Caco-2 (cell line): ENCODE data around the gene AARS2. TPM values are rescaled to one million over a fixed set of nuclear protein-coding genes. Genes with fewer than 3 reads are reported as not detected.

Experiments used
- Bru-seq: library from RNA; stranded (reverse); fragments of 400-500 nt; gene quantifications from one replicate; lab custom pipeline; 2021; lab: Mats Ljungman, UMichigan
- BruChase-seq, 2 experiments: library from RNA; stranded (reverse); fragments of 400-500 nt; gene quantifications; one replicate each; lab custom pipeline; 2021; lab: Mats Ljungman, UMichigan
- BruUV-seq: library from RNA; stranded (reverse); fragments of 400-500 nt; replicated peaks from 2 replicates; lab custom pipeline; 2021; lab: Mats Ljungman, UMichigan
- CTCF ChIA-PET: fragments of 300-600 bp; sonication (Branson Sonifier 250); formaldehyde crosslinking; loops from one replicate; lab custom pipeline; 2022; ENCODE audit warnings: antibody characterized with exemption; lab: Charles Lee
- POLR2A ChIA-PET: fragments of 300-600 bp; sonication (Branson Sonifier 250); formaldehyde crosslinking; loops from one replicate; lab custom pipeline; 2022; ENCODE audit warnings: antibody characterized with exemption; lab: Charles Lee
- DNase-seq, 2 experiments: peaks; one replicate each; pipeline versions ENCODE4 v3.0.0 to v3.0.0-alpha.2; 2020 to 2022
- H3K27me3 ChIP-seq: replicated peaks from 2 replicates; pipeline ENCODE4 v1.6.0; 2011; ENCODE audit warnings: low read length; ENCODE audit not compliant: control insufficient read depth, insufficient read depth
- H3K36me3 ChIP-seq: 2 replicates; pipeline ENCODE4 v1.5.1; 2011; ENCODE audit warnings: low read length; ENCODE audit not compliant: control insufficient read depth, insufficient read depth
- H3K4me1 ChIP-seq: fragments of 250-450 bp; sonication (Bioruptor Pico); 2 replicates; pipeline ENCODE4 v1.5.1; 2020; ENCODE audit warnings: mild to moderate bottlenecking
- H3K4me3 ChIP-seq: 2 replicates; pipeline ENCODE4 v1.5.1; 2011; ENCODE audit warnings: low read depth, mild to moderate bottlenecking, control low read depth, low read length
- H3K9me3 ChIP-seq: fragments of 250-450 bp; sonication (Bioruptor Pico); 2 replicates; pipeline ENCODE4 v1.5.1; 2020; ENCODE audit warnings: mild to moderate bottlenecking, moderate library complexity
- H3K27ac Mint-ChIP-seq: one replicate; pipeline ENCODE4 v1.8.0; 2022; ENCODE audit warnings: mixed read lengths; ENCODE audit not compliant: unreplicated experiment
- H3K27me3 Mint-ChIP-seq: one replicate; pipeline ENCODE4 v1.8.0; 2022; ENCODE audit warnings: mixed read lengths; ENCODE audit not compliant: insufficient read depth, unreplicated experiment
- H3K36me3 Mint-ChIP-seq: one replicate; pipeline ENCODE4 v1.8.0; 2022; ENCODE audit warnings: mild to moderate bottlenecking, mixed read lengths; ENCODE audit not compliant: insufficient read depth, unreplicated experiment
- H3K4me1 Mint-ChIP-seq: one replicate; pipeline ENCODE4 v1.8.0; 2022; ENCODE audit warnings: low read depth, mixed read lengths; ENCODE audit not compliant: unreplicated experiment
- H3K4me3 Mint-ChIP-seq: one replicate; pipeline ENCODE4 v1.8.0; 2022; ENCODE audit warnings: mild to moderate bottlenecking, moderate library complexity, mixed read lengths; ENCODE audit not compliant: unreplicated experiment
- H3K9me3 Mint-ChIP-seq: one replicate; pipeline ENCODE4 v1.8.0; 2022; ENCODE audit warnings: mixed read lengths; ENCODE audit not compliant: unreplicated experiment
- intact Hi-C: fragments of 100-400 bp; cut with micrococcal nuclease; formaldehyde crosslinking; loops from one replicate; pipeline ENCODE4 v1.10.0; 2022; ENCODE audit not compliant: unreplicated experiment
- long read RNA-seq: library from polyadenylated mRNA; stranded (forward); transcript quantifications from one replicate; pipeline ENCODE4 v2.0.0, GENCODE V29; 2022
- total RNA-seq: library from RNA; stranded (reverse); gene quantifications from 2 replicates; pipeline ENCODE4 v1.2.3, GENCODE V29; 2022
- TF ChIP-seq, protein P1 (sequence below), 2 experiments: fragments of 200-600 bp in 1 of 2; IDR thresholded peaks; 1 replicate in 1 of 2; 2 replicates in 1 of 2; pipeline versions ENCODE4 v1.5.1 to v1.8.0; 2011 to 2022; ENCODE audit warnings: antibody characterized with exemption in 1 of 2, control low read depth in 1 of 2, inconsistent platforms in 1 of 2, low read depth in 1 of 2, low read length in 1 of 2, mild to moderate bottlenecking in 1 of 2, moderate library complexity in 1 of 2; ENCODE audit not compliant: insufficient read depth in 1 of 2, severe bottlenecking in 1 of 2, unreplicated experiment in 1 of 2

AARS2 gene
- 18.8 and 20.5 TPM in 2 replicates for total RNA-seq
- percentile 75 among the genes with signal in this experiment for Bru-seq, nascent RNA
- BruChase-seq, experiment 1, labeled RNA remaining after a 2-hour chase: percentile 72 among the genes with signal in this experiment
- BruChase-seq, experiment 2, labeled RNA remaining after a 6-hour chase: percentile 73 among the genes with signal in this experiment
- long read RNA-seq, transcript AARS2-201 (22 exons, 3,854 nt): major isoform, 11 of 28 reads
- long read RNA-seq, partial matches to known transcripts: 7 of 28 reads
- long read RNA-seq, other reads (novel, unspliced or antisense): 10 of 28 reads

DNA sequence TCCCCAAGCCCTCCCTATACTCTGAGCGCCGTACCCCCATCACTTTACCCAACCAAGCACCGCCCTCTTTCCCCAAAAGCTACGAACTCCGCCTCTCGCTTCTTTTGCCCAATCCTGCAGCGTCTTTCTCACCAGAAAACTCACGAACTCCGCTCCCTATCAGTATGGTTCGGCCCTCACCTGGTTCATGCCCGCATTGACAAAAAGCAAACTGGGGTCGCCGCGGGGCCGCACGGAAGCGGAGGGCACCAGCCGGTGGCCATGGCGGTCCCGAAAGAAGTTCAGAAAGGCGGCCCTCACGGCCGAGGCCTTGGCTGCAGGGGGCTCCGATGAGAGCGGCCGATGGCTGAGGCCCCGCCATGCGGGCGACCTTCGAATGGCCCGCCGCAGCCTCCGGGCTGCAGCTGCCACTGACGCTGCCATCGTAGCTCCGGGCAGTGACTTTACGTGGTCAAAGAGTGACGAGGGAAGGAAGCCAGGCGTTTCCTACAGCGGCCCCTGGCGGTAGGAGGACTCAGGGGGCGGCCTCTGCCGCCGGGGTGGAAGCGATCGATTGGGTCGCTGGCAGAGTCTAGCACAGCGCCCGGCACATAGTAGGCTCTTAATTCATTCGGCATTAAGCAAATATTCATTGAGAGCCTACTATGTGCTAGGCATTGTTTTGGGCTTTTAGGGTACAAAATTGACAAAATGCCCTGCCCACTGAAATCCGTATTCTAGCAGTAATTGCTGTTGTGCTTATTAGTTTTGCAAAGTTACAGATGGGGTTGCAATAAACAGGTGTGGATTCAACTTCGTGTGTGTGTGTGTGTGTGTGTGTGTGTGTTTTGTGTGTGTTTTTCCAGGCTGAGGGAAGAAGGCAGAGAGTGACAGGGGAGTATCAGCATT lies at the start of gene AARS2:
Gene AARS2 (minus strand): TSS at position 447 of the 888 bp plus-strand sequence. CDS start 24 bp downstream, at position 423.
- TF ChIP-seq, protein P1, sequence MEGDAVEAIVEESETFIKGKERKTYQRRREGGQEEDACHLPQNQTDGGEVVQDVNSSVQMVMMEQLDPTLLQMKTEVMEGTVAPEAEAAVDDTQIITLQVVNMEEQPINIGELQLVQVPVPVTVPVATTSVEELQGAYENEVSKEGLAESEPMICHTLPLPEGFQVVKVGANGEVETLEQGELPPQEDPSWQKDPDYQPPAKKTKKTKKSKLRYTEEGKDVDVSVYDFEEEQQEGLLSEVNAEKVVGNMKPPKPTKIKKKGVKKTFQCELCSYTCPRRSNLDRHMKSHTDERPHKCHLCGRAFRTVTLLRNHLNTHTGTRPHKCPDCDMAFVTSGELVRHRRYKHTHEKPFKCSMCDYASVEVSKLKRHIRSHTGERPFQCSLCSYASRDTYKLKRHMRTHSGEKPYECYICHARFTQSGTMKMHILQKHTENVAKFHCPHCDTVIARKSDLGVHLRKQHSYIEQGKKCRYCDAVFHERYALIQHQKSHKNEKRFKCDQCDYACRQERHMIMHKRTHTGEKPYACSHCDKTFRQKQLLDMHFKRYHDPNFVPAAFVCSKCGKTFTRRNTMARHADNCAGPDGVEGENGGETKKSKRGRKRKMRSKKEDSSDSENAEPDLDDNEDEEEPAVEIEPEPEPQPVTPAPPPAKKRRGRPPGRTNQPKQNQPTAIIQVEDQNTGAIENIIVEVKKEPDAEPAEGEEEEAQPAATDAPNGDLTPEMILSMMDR (IDR thresholded peaks at IDR 0.05; ENCODE audit: insufficient read depth in 1 of 2, low read depth in 1 of 2, low read length in 1 of 2, severe bottlenecking in 1 of 2, unreplicated experiment in 1 of 2): peak; percentile 90 to 98
- Histone ChIP-seq H3K4me1 (no peaks in the 10 kb centered on the region), H3K4me3 (peak within 1 kb of the TSS; percentile 62), H3K36me3 (no peaks in the 10 kb centered on the region; the same call in 1 of the 2 replicates), H3K9me3 (no peaks in the 10 kb centered on the region), H3K27me3 (no peaks in the 10 kb centered on the region)
- Mint-ChIP-seq H3K27ac (peak within 1 kb of the TSS; percentile 94), H3K4me3 (peak within 1 kb of the TSS; percentile 98), H3K36me3 (peaks cover 22% of the 10 kb centered on the region), H3K4me1 (no peaks in the 10 kb centered on the region), H3K27me3 (peaks cover 6% of the 10 kb centered on the region), H3K9me3 (no peaks in the 10 kb centered on the region)
- BruUV-seq: no TSS peak
- DNase-seq: peak; percentile 89 to 94
- intact Hi-C loops: no loop called here
- ChIA-PET POLR2A (interaction anchor here (1.0 to 1.3 kb wide), 2 partner anchors 18 to 74 kb away, joined by 3 read pairs; partner anchors contain the start of gene CDC5L), CTCF (interaction anchor here (0.6 to 3.1 kb wide), 9 partner anchors 15 to 57 kb away, joined by 3 to 16 read pairs (median 4); partner anchors contain the start of gene TMEM151B)

DNA sequence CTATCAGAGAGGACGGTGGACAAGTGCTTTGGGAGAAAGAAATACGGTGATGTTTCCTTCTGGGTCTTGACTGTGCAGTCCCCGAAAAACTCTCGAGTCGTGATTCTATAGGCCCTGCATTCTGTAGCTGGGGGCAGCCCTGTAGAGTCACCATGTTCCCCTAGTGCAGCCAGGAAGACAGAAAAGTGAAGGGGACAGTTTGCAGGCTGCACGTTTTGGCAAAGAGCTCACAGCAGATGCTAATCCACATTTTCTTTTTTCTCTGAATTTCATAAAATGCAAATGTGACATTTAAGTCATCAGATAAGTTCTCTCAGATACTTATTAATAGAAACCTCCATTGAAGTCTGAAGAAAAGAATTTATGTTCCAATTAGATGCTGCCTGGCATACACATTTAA lies 48.8 kb upstream of the AARS2 start:
- no peaks in the 10 kb centered on the region for H3K4me1 Mint-ChIP-seq
- no TSS peak for BruUV-seq
- DNase-seq: no peak
- peaks cover 22% of the 10 kb centered on the region for H3K27me3 Mint-ChIP-seq
- Histone ChIP-seq H3K4me3 (no peak overlapping the region), H3K9me3 (no peaks in the 10 kb centered on the region), H3K4me1 (no peaks in the 10 kb centered on the region), H3K36me3 (no peaks in the 10 kb centered on the region), H3K27me3 (no peaks in the 10 kb centered on the region)
- CTCF ChIA-PET: no interaction called here
- TF ChIP-seq, protein P1 (IDR thresholded peaks at IDR 0.05; ENCODE audit: insufficient read depth in 1 of 2, low read depth in 1 of 2, low read length in 1 of 2, severe bottlenecking in 1 of 2, unreplicated experiment in 1 of 2): no peak
- no peak overlapping the region for H3K4me3 Mint-ChIP-seq
- intact Hi-C loops: no loop called here
- no peaks in the 10 kb centered on the region for H3K36me3 Mint-ChIP-seq
- H3K9me3 Mint-ChIP-seq: no peaks in the 10 kb centered on the region
- H3K27ac Mint-ChIP-seq: no peak overlapping the region
- POLR2A ChIA-PET: no interaction called here

DNA sequence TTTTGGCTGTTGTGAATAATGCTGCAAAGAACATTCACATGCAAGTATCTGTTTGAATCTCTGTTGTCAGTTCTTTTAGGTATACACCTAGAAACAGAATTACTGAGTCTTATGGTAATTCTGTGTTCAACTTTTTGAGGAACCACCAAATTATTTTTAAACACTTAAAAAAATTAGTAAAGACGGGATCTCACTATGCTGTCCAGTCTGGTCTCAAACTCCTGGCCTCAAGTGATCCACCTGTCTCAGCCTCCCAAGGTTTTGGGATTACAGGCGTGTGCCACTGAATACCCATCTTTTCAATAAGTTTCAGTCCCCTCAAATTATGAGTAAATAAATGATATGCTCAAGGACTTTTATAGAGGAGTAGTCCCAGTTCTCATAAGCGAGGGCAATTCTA lies 46.8 kb upstream of the AARS2 start:
- Histone ChIP-seq H3K4me3 (no peak overlapping the region), H3K27me3 (no peaks in the 10 kb centered on the region), H3K4me1 (no peaks in the 10 kb centered on the region), H3K9me3 (no peaks in the 10 kb centered on the region), H3K36me3 (no peaks in the 10 kb centered on the region)
- Mint-ChIP-seq H3K4me3 (no peak overlapping the region), H3K4me1 (no peaks in the 10 kb centered on the region), H3K9me3 (no peaks in the 10 kb centered on the region), H3K27ac (no peak overlapping the region), H3K27me3 (peaks cover 25% of the 10 kb centered on the region), H3K36me3 (no peaks in the 10 kb centered on the region)
- TF ChIP-seq, protein P1 (IDR thresholded peaks at IDR 0.05; ENCODE audit: insufficient read depth in 1 of 2, low read depth in 1 of 2, low read length in 1 of 2, severe bottlenecking in 1 of 2, unreplicated experiment in 1 of 2): no peak
- intact Hi-C loops: no loop called here
- CTCF ChIA-PET: no interaction called here
- POLR2A ChIA-PET: no interaction called here
- DNase-seq: no peak
- BruUV-seq: no TSS peak
